NCI-H1105 treated with DMSO at 0.1 percent for 48 hours (cell line): ENCODE results near the gene ELOVL6.
"Not testable (repeated sequence)": the region's sequence is repeated elsewhere in the genome, so short reads cannot be mapped to it uniquely, and the experiment has no call there.

Experiments used
- DNase-seq: peaks from one replicate; lab custom pipeline; 2025; lab: John Stamatoyannopoulos, UW

ELOVL6 gene

DNA sequence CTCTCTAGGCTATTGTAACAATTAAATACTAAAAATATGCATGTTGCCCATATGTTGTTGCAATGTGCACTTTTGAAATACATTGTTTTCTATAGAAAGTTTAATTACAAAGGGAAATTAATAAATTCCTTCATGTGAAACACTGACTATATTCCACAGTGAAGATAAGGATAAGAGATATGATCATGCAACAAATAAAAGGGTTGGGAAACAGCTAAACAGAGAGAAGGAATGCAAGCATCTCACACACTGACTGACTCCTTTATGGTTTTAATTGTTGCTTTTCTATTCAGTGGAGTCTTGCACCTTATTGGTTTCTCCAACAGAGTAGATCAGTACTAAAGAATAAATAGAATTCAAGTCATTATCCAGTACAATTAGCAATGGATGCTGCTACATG lies 37.8 kb downstream of the ELOVL6 start:
- no peak for DNase-seq

DNA sequence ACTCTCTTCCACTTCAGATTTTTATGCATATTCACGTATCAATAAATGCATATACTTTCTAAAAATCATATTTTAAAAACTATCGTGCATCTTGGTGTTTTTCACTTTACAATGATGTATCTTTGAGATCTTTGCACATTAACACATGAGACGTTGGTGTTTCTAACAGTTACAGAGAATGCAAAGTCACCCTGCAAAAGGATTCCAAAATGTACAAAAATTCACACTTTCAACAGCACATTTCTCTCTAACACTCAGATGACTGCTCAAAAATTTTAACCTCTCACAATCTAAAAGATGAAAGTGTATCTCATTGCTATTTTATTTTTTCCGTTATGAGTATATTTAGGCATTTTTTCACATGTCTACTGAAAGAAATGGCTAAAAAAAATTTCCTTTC lies 38.9 kb downstream of the ELOVL6 start:
- DNase-seq, result no peak

DNA sequence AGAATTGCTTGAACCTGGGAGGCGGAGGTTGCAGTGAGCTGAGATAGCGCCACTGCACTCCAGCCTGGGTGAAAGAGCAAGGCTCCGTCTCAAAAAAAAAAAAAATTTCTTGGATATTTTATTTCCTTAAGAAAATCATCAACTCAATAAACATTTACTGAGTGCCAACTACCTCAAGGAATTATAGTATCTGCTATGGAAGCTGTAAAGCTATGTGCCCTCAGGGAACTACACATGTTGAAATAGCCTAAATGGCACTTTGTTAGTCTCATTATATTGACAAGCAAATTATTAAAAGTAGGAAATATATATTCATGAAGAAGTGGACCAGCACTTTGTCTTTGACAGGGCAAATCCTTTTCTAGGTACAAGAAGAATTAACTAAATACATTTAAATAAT lies 40.8 kb downstream of the ELOVL6 start:
- no peak for DNase-seq

GRCh38 chr4:110157166-110157565 lies 41.2 kb downstream of the ELOVL6 start:
- not testable (repeated sequence) for DNase-seq

DNA sequence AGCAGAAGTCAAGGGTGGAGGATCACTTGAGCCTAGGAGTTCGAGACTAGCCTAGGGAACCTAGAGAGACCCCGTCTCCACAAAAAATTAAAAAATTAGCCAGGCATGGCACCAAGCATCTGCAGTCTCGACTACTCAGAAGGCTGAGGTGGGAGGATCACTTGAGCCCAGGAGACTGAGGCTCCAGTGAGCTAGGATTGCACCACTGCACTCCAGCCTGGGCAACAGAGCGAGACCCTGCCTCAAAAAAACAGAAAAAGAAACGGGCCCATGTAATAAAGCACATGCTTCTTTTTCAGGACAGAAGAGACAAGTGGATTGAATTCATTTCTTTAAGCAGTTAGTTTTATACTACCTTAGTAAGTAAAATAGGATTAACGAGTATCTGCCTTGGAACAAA lies 42.0 kb downstream of the ELOVL6 start:
- no peak for DNase-seq

- no peak for DNase-seq
Observed at GRCh38 chr4:110155654-110156053, 42.8 kb downstream of the ELOVL6 start.

- DNase-seq, result no peak
Observed at GRCh38 chr4:110154582-110154981, 43.8 kb downstream of the ELOVL6 start.

GRCh38 chr4:110152386-110152785 lies 46.0 kb downstream of the ELOVL6 start:
- no peak for DNase-seq

DNA sequence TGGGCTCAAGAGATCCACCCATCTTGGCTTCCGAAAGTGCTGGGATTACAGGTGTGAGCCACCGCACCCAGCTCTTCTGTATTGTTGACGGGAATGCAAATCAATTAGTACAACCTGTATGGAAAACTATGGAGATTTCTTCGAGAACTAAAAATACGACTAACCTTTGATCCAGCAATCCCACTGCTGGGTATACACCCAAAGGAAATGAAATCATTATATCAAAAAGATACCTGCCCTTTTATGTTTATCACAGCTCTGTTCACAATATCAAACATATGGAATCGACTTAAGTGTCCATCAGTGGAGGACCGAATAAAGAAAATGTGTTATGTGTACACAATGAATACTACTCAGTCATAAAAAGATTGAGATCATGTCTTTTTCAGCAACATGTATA lies 49.3 kb downstream of the ELOVL6 start:
- DNase-seq, result no peak

DNA sequence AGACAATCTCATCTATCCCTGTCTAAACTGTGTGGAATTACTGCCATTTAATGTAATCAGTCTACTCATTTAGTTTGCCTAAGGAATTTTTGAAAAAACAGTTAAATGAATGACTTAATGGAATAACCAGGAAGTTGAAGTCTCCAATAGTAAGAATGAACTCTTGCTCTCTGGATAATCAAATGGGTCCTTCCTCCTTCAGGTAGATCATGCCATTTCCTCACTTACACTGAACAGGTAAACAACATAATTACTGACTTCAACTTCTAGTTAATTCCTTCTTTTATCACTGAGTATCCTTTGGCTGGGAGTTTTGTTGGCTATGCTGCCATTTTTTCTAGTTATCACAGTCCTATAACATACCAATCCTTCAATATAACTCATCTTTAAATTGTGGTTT lies 56.0 kb downstream of the ELOVL6 start:
- DNase-seq, result no peak

- no peak for DNase-seq
Observed at GRCh38 chr4:110139815-110140214, 58.6 kb downstream of the ELOVL6 start.

DNA sequence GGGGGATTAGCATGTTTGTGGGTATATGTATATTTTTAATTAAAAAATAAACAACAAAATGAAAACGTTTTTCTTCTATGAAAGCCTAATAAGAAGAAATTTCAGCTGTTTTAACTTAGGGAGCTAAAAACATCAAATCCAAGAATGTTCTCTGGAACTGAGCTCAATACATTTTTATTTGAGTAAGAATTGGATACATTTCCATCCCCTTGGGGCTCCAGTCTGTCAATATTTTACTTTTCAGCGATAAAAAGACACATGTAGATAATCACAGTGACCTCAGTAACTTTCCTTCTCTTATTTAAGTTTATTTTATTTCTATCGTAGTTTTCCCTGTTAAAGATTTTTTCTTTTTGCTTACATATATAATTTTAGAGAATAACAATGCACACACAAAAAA lies 59.3 kb downstream of the ELOVL6 start:
- no peak for DNase-seq

GRCh38 chr4:110138551-110138950 lies 59.9 kb downstream of the ELOVL6 start:
- DNase-seq, result no peak

- no peak for DNase-seq
Observed at GRCh38 chr4:110137829-110138228, 60.6 kb downstream of the ELOVL6 start.

DNA sequence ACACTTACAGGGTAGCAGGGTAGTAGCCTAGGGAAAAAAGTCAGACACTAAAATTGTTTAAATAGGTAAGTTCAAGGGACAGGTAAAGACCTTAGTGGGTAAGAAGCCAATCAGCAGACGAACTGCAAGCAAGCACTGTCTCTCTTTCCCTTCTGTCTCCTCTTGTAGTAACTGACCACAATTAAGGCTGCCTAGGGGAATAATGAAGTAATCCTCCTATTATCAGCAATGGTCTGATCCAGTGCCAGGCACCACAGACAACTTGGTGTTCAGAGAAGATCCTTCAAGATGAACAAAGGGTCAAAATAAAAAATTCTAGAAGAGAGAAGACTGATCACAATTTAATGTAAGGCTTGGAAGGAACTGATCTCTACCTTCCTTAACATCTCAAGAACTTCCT lies 62.9 kb downstream of the ELOVL6 start:
- no peak for DNase-seq

DNA sequence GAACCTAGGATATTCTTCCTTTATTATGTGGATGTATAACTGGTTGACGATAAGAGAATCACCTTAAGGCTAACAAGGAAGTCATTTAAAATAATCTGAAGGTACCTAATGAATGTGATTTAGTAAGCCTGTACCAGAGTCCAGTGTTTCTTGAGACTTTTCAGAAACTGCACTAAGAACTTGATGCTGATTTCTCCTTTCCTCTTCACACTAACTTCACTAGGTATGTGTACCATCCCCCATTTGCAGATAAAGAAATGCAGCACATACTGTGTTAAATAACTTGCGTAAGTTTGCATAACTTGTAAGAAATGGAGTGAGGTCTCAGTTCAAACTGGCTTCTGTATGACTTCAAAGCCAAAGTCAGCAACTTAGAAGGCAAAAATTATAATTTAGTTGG lies 63.3 kb downstream of the ELOVL6 start:
- DNase-seq, result no peak

DNA sequence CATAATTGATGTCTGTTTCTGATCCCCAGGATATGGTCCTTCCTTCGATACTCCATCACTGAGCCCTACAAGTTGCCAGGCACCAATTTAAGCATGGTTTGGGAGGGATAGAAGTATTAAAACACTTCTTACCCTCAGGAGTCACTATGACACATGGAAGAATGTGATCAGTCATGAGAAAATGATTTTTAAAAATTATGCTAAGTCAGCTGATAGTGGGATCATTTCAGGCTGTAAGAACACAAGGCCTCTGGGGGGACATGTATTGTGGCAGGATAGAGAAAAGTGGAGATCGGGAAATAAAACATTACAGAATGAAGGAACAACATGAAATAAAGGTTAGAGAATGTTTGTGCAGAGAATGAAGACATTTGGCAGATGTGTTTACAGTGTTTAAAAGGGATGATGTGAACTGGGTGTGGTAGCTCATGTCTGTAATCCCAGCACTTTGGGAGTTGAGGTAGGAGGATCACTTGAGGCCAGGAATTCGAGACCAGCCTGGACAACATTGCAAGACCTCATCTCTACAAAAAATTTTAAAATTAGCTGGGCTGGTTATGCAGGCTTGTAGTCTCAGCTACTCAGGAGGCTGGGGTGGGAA lies 64.0 kb downstream of the ELOVL6 start:
- DNase-seq, result no peak

DNA sequence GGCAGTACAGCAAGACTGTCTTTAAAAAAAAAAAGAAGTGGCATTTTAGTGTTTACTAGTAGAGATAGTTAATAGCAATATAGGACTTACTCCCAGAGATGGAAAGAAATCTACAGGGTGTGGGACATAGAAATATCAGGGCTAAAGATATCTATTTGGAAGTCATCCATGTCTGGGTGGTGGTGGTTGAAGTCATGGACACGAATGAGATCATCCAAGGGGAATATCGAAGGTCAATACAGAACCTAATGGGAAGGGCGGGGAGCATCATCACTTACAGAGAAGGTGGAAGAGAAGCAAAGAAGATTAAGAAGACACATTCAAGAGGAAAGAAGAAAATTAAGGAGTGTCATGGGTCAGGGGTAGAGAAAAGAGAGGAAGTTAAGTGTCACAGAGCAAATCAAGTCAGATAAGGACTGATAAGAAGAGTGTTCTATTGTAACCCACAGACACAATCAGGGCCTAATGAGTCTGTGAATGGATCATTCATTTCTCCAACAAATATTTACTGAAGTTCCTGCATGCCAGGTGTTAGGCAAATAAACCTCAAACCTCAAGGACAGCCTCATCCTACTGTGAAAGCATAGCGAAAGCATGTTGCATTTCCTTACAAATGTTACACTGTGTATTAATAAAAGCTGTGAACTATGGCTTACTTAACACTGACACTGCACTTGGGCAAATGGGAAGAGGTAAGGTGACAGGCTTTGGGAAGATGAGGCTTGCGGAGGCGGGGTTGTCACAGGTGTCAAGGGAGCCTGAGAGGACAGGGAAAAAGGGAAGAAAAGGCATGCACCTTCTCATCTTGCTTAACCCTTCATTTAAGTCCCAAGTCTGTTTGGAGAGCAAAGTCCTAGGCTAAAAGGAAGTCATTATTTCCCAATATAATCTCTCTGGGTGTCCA lies 65.3 kb downstream of the ELOVL6 start:
- no peak for DNase-seq

DNA sequence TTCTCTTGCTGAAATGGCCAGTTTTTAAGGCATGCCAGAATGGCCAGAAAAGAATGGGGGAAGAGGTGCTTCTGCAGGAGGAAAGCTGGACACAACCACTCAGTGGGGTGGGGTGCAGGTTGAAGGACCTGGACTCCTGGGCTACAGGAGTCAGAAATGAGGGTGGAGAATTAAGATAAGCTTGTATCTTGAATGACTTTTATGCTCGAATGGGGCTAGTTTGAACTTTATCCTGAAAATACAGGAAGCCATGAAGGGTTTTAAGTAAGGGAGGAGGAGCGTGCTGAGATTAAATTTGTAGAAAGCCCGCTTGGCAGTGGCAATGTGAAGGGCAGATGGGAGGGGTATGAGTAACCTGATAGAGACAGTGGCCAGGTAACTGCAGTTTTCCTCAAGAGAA lies 66.5 kb downstream of the ELOVL6 start:
- DNase-seq, result no peak

DNA sequence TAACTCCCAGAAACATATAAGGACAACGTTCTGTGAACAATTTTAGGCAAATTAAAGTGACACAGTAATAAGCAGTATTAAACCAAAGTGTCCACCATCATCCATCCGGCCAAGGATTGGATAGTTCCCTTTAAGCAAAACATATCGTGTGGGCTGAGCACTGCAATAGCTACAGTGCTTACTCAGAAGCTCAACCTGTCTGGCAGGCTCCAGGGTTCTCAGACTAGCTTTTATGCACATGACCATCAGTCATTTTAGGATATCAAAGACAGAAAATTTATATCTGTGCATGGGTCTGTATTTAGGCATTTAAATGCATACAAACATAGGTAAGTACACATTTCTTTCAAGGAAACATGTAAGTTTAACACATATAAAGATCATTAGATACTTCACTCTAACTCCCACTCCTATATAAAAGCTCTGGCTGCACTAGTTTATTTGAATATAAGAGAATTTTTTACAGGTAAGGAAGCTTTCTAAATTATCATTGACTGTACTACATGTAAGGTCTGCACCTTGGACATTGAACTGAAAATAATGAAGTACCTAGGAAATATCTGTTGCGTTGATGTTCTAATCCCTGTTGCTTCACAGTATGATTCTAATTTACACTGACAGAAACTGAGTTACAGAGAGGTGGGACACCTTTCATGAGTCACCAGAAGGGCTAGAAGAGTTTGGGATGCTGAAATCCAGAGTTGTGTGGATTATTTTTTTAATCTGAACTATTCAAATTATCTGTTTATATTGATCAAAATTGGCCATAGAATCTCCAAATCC lies 67.6 kb downstream of the ELOVL6 start:
- no peak for DNase-seq

DNA sequence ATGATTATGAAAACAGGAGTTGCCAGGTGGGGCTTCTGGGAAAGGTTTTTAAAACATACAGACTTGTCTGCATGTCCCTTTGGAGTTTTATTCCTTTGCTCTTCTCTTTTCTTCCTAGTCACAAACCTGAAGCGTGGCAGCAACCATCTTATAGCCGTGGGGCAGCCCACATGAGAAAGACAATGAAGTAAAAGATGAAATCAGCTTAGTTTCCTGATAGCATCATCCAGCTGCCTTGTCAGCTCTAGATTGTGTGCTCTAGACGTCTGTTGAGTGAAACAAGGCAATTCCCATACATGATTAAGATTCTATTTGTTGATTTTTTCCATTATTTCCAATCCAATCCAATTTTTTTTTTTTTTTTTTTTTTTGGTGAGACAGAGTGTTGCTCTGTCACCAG lies 68.9 kb downstream of the ELOVL6 start:
- no peak for DNase-seq

DNA sequence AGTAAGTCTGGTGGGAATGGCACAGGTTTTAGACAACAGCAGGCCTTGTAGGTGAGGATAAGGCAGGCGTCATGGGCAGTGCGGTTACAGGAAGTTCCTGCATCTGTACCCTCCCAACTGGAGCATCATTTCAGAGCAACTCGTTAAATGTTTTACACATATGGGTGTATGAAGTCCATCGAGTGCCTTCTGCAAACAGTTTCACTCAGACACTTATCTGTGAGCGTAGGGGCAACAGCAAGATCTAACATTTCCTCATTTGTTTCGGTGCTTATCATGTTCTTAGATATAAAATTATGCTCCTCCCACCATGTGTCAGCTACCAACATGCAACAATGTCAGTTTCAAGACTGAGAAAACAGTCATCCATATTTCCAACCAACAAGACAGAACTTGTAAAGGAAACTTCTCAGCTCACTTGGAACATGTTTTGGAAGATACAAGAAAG lies 69.9 kb downstream of the ELOVL6 start:
- DNase-seq, result no peak

DNA sequence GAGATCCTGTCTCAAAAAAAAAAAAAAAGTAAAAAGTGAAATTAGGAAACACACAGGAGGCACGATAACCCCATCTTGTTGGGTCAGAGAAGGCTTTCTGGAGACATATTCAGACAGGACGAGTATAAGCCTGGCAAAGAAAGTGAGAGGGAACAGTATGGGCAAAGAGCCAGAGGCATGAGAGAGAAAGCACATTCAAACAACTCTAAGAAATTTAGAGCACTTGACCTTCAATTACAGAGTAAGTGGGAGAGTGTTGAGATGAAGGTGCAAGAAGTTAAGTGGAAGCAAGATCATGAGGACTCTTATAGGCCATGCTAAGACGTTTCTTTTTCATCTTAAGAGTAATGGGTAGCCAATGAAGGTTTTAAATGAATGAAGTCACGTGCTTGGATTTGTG lies 70.4 kb downstream of the ELOVL6 start:
- DNase-seq, result no peak
